Spleen (tissue), 11 donors: Measurements from ENCODE around the gene NFS1. TPM values are rescaled to one million over a fixed set of nuclear protein-coding genes. Genes with fewer than 3 reads are reported as not detected.

Experiments used
- DNase-seq: peaks from one replicate; pipeline ENCODE4 v3.0.0-alpha.2; 2020
- H3K27ac ChIP-seq, 8 donors: fragments of 200-600 bp; sonication (generic) in 7 of 8; 1 replicate in 4 of 8; 2 replicates in 4 of 8; pipeline versions ENCODE4 v1.5.0 to v1.8.0; 2016 to 2021; ENCODE audit warnings: inconsistent platforms in 4 of 8, mild to moderate bottlenecking in 4 of 8, moderate library complexity in 1 of 8
- H3K27me3 ChIP-seq, 7 donors: fragments of 200-600 bp; sonication (generic) in 6 of 7; replicated peaks in 1 of 7; 1 replicate in 4 of 7; 2 replicates in 3 of 7; pipeline versions ENCODE4 v1.5.0 to v1.8.0; 2016 to 2021; ENCODE audit warnings: inconsistent platforms in 3 of 7, mild to moderate bottlenecking in 1 of 7
- H3K36me3 ChIP-seq, 6 donors: fragments of 200-600 bp; sonication (generic) in 5 of 6; 1 replicate in 4 of 6; 2 replicates in 2 of 6; pipeline versions ENCODE4 v1.5.0 to v1.8.0; 2016 to 2021; ENCODE audit warnings: inconsistent platforms in 2 of 6
- H3K4me1 ChIP-seq, 6 donors: fragments of 200-600 bp; sonication (generic) in 5 of 6; 1 replicate in 3 of 6; 2 replicates in 3 of 6; pipeline versions ENCODE4 v1.5.0 to v1.8.0; 2016 to 2021; ENCODE audit warnings: inconsistent platforms in 3 of 6
- H3K4me3 ChIP-seq, 8 donors: fragments of 200-600 bp; sonication (generic) in 7 of 8; 1 replicate in 4 of 8; 2 replicates in 4 of 8; pipeline versions ENCODE4 v1.5.0 to v1.8.0; 2016 to 2021; ENCODE audit warnings: inconsistent platforms in 4 of 8, mild to moderate bottlenecking in 4 of 8, moderate library complexity in 2 of 8
- H3K9me3 ChIP-seq, 8 donors: fragments of 200-600 bp; sonication (generic) in 7 of 8; 1 replicate in 4 of 8; 2 replicates in 4 of 8; pipeline versions ENCODE4 v1.5.0 to v1.8.0; 2016 to 2021; ENCODE audit warnings: inconsistent platforms in 4 of 8
- POLR2A ChIP-seq, 3 donors: fragments of 450-650 bp; IDR thresholded peaks; one replicate each; pipeline ENCODE4 v1.5.1; 2017; ENCODE audit warnings: antibody characterized with exemption in 3 of 3, mild to moderate bottlenecking in 1 of 3
- POLR2AphosphoS5 ChIP-seq, 3 donors: sonication (generic); formaldehyde crosslinking; IDR thresholded peaks; one replicate each; pipeline ENCODE4 v1.5.1; 2017; ENCODE audit warnings: antibody characterized with exemption in 3 of 3
- WGBS, 5 donors: extraction: QIAGEN DNeasy Blood & Tissue Kit in 3 of 5; methylation state at CpG; one replicate each; pipeline versions ENCODE4 v1.1.5 to v1.1.7; 2013 to 2018; 5-methylcytosine and 5-hydroxymethylcytosine counted together
- intact Hi-C: fragments of 100-400 bp; cut with DNase I; formaldehyde crosslinking; loops from one replicate; pipeline ENCODE4 v1.15.0; 2023; ENCODE audit warnings: low total_unique reads
- polyA plus RNA-seq, 3 donors: library from polyadenylated mRNA; stranded (reverse); fragments of 200-250 nt; gene quantifications; one replicate each; pipeline ENCODE4 v1.2.1, GENCODE V29; 2013
- total RNA-seq, 7 donors: library from RNA; depleted of rRNA in 3 of 7; stranded (reverse); fragments of >200 nt in 3 of 7; fragmentation: NEBNext Ultra II Directional in 4 of 7; extraction: Animal tissue kit (Norgen Biotek cat#: 25700) in 4 of 7; gene quantifications; one replicate each; pipeline versions ENCODE4 v1.1.0 to v1.2.1, GENCODE V29; 2016 to 2021
- TF ChIP-seq, protein P1 (sequence below), 11 experiments: fragments of 200-600 bp in 7 of 11; fragments of 450-650 bp in 4 of 11; sonication (generic) in 4 of 11; IDR thresholded peaks in 8 of 11; conservative IDR thresholded peaks in 3 of 11; 1 replicate in 7 of 11; 2 replicates in 4 of 11; pipeline versions ENCODE4 v1.4.0 to v1.8.0; 2016 to 2021; ENCODE audit warnings: antibody characterized with exemption in 11 of 11, inconsistent platforms in 4 of 11, mild to moderate bottlenecking in 1 of 11
- donor health status: healthy with polysubstance abuse.
- donor health status: DM: no; HTN: no; CAD: no; lungs with moderate emphysema.
- donor health status: DM: no; HTN: no; CAD: no.
- donor health status: Bipolar disorder and iron deficiency.
- donor health status: healthy.
- donor health status: DM: no; HTN: no; CAD: no.
- donor health status: DM: yes; HTN: yes; CAD: no.

NFS1 gene
- total and polyA plus RNA-seq, 10 donors, result 21.3 to 40.8 (median 25.7) TPM

DNA sequence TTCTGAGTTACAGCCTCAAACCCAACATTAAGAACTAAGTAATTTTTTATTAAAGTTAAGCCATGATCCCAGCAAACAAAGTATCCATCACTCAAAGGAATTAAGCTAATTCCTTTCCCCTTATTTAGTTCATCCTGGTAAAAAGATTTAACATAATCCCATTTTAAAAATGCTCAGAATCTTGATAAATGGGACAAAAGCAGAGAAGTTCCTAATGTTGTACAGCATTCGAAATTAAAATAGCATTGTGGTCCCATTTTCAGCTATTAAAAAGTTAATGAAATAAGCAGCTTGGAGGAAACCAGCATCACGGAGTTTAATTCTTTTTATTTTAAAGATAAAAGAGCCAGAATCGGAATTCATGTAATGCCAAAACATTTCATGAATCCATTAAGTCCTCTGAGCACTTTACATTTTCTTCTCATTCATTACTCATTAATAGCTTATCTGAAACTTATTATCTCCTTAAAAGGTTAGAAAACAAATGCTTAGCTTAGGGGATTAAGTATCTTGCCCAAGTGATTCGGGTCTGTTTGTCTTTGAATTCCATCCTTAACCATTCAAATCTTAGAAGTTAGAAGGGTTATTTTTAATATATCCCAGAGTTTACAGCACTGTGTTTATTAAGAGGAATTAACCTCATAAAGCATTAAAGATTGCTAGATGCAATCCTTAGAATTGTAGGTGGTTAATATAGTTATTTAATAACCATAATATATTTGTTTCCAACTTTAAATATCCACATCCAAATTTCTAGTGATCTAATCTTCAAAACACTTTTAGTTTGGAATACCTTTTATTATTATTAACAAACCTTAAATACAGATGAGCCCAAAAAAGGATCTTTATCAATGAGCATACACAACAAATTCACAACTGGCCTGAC lies 31.7 kb upstream of the NFS1 start:
- WGBS, 5 donors, result 55 to 79% (median 75%) methylated on average over 4 of the region's 4 CpGs
- Histone ChIP-seq H3K4me3 (no peak overlapping the region), H3K27ac (no peak overlapping the region), H3K4me1 (peaks cover 52 to 95% (median 76%) of the 10 kb centered on the region in 6 donors), H3K27me3 (no peaks in the 10 kb centered on the region), H3K36me3 (peaks cover 12 to 100% (median 99%) of the 10 kb centered on the region in 6 donors), H3K9me3 (no peaks in the 10 kb centered on the region)
- intact Hi-C loops, result loop anchor here (10.0 kb wide), 1 partner anchor 154 kb away; no protein-coding TSS in a partner anchor
- TF ChIP-seq POLR2A (IDR thresholded peaks at IDR 0.05), result no peak
- TF ChIP-seq POLR2AphosphoS5 (IDR thresholded peaks at IDR 0.05), result no peak
- TF ChIP-seq, protein P1, sequence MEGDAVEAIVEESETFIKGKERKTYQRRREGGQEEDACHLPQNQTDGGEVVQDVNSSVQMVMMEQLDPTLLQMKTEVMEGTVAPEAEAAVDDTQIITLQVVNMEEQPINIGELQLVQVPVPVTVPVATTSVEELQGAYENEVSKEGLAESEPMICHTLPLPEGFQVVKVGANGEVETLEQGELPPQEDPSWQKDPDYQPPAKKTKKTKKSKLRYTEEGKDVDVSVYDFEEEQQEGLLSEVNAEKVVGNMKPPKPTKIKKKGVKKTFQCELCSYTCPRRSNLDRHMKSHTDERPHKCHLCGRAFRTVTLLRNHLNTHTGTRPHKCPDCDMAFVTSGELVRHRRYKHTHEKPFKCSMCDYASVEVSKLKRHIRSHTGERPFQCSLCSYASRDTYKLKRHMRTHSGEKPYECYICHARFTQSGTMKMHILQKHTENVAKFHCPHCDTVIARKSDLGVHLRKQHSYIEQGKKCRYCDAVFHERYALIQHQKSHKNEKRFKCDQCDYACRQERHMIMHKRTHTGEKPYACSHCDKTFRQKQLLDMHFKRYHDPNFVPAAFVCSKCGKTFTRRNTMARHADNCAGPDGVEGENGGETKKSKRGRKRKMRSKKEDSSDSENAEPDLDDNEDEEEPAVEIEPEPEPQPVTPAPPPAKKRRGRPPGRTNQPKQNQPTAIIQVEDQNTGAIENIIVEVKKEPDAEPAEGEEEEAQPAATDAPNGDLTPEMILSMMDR (IDR thresholded peaks at IDR 0.05 in 8 of 11, conservative IDR thresholded peaks at IDR 0.05 in 3 of 11), result no peak
- no peak for DNase-seq

DNA sequence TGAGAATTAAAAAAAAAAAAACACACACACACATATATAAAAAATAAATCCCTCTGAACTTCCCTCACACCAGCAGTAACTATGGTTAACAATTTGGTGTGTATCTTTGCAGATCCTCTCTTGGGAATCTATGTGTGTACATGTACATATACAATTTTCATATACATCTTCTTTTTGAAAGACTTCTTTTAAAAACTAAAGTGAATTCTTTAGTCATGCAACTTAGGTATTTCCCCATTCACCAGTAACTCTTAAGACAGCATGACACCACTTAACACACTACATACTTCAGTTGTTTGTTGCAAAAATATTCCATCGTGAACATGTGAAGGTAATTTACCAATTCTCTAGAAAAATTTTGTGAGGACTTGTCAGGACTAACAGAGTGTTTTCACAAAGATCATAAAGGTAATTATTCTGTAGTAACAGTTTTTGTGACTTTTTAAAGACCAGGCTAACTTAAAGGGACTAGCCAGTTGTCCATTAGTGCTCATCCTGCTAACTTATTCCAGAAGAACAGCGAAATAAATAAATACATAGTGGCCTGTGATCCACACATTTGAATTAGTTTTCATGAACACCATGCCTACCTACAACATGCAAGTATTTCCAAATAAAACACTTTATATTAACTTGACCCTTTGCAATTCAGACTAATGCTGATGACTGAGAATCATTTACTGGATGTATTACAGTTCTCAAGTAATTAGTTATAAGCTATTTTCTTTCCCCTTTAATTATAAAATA lies 30.9 kb upstream of the NFS1 start:
- 72 to 94% (median 86%) methylated on average over 2 of the region's 2 CpGs for WGBS, 5 donors
- intact Hi-C loops, result loop anchor here (10.0 kb wide), 1 partner anchor 155 kb away; no protein-coding TSS in a partner anchor
- no peak overlapping the region for H3K27ac ChIP-seq
- H3K9me3 ChIP-seq, result no peaks in the 10 kb centered on the region
- DNase-seq, result no peak
- no peaks in the 10 kb centered on the region for H3K27me3 ChIP-seq
- no peak overlapping the region for H3K4me3 ChIP-seq
- H3K4me1 ChIP-seq, result peaks cover 44 to 95% (median 68%) of the 10 kb centered on the region in 6 donors
- TF ChIP-seq POLR2A (IDR thresholded peaks at IDR 0.05) (no peak), POLR2AphosphoS5 (IDR thresholded peaks at IDR 0.05) (no peak)
- TF ChIP-seq, protein P1 (IDR thresholded peaks at IDR 0.05 in 8 of 11, conservative IDR thresholded peaks at IDR 0.05 in 3 of 11), result no peak
- peaks cover 12 to 100% (median 99%) of the 10 kb centered on the region in 6 donors for H3K36me3 ChIP-seq

DNA sequence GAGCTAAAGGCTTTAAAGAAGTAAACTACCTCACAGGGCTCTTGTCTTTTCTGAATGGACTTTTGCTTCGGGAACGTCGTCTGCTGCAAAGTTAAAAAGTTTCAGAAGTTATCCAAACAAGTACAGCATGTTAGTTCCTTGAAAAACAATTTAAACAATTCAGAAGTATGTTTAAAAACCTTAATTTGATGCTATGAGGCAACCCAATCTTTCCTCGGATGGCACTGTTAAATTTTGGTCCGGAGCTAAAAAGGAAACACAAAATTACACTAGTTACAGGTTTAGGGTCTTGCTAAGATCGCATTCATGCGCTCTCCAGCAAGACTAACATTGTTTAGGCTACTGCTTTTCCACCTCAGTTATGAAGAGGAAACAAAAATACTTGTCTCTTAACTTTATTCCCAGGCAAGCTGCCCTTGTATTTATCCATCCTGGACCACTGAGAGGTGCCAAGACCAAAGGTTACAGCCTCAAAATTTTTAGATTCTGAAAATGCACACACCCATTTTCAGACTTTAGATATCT lies 30.2 kb upstream of the NFS1 start:
- Histone ChIP-seq H3K36me3 (peaks cover 10 to 100% (median 99%) of the 10 kb centered on the region in 6 donors), H3K27me3 (no peaks in the 10 kb centered on the region), H3K9me3 (no peaks in the 10 kb centered on the region), H3K27ac (no peak overlapping the region), H3K4me3 (no peak overlapping the region), H3K4me1 (peaks cover 38 to 91% (median 61%) of the 10 kb centered on the region in 6 donors)
- TF ChIP-seq POLR2AphosphoS5 (IDR thresholded peaks at IDR 0.05) (no peak), POLR2A (IDR thresholded peaks at IDR 0.05) (no peak)
- TF ChIP-seq, protein P1 (IDR thresholded peaks at IDR 0.05 in 8 of 11, conservative IDR thresholded peaks at IDR 0.05 in 3 of 11), result no peak
- DNase-seq, result no peak
- intact Hi-C loops, result no loop called here
- 82 to 89% (median 87%) methylated on average over 7 of the region's 7 CpGs for WGBS, 5 donors
